ENCODE measurements around the gene TMED4. TPM values are rescaled to one million over a fixed set of nuclear protein-coding genes. Genes with fewer than 3 reads are reported as not detected.

The TMED4 gene
- total and polyA plus RNA-seq, 8 donors: 32.3 to 55.9 (median 47.0) TPM

- intact Hi-C loops (cut with DNase I): no loop called here
- Histone ChIP-seq H3K27me3 (no peaks in the 10 kb centered on the region), H3K9me3 (no peaks in the 10 kb centered on the region), H3K27ac (no peak overlapping the region), H3K36me3 (peaks cover 0 to 9% (median 0%) of the 10 kb centered on the region in 3 donors), H3K4me1 (peaks cover 0 to 33% (median 18%) of the 10 kb centered on the region in 3 donors), H3K4me3 (no peak overlapping the region)
- 73 to 76% methylated on average over 4 of the region's 4 CpGs for WGBS, 2 donors
- no peak for ATAC-seq
- FAIRE-seq: no peak
- no peak for DNase-seq
- TF ChIP-seq CTCF (IDR thresholded peaks at IDR 0.05): no peak
Observed at GRCh38 chr7:44626620-44627019, 44.6 kb upstream of the TMED4 start.

GRCh38 chr7:44625526-44626471 lies 43.8 kb upstream of the TMED4 start:
- Histone ChIP-seq H3K4me3 (no peak overlapping the region), H3K36me3 (peaks cover 0 to 9% (median 0%) of the 10 kb centered on the region in 3 donors), H3K27ac (peak overlapping the region in 1 of 4 donors; percentile 19), H3K4me1 (peaks cover 0 to 28% (median 18%) of the 10 kb centered on the region in 3 donors), H3K9me3 (no peaks in the 10 kb centered on the region), H3K27me3 (no peaks in the 10 kb centered on the region)
- 47 to 49% methylated on average over 6 of the region's 6 CpGs for WGBS, 2 donors
- ATAC-seq (peak in 3 of 4 donors; percentile 8 to 41 (median 21)), FAIRE-seq (no peak), DNase-seq (no peak)
- intact Hi-C loops (cut with DNase I): no loop called here
- no peak for TF ChIP-seq CTCF (IDR thresholded peaks at IDR 0.05)

- no peaks in the 10 kb centered on the region for H3K27me3 ChIP-seq
- peaks cover 0 to 21% (median 18%) of the 10 kb centered on the region in 3 donors for H3K4me1 ChIP-seq
- peaks cover 0 to 9% (median 0%) of the 10 kb centered on the region in 3 donors for H3K36me3 ChIP-seq
- WGBS, 2 donors: 90 to 92% methylated on average over 9 of the region's 9 CpGs
- FAIRE-seq (no peak), DNase-seq (no peak), ATAC-seq (no peak)
- intact Hi-C loops (cut with DNase I): no loop called here
- TF ChIP-seq CTCF (IDR thresholded peaks at IDR 0.05): no peak
- H3K4me3 ChIP-seq: no peak overlapping the region
- H3K9me3 ChIP-seq: no peaks in the 10 kb centered on the region
- peak overlapping the region in 1 of 4 donors; percentile 61 for H3K27ac ChIP-seq
Observed at GRCh38 chr7:44624318-44624717, 42.3 kb upstream of the TMED4 start.

- H3K27me3 ChIP-seq: no peaks in the 10 kb centered on the region
- intact Hi-C loops (cut with DNase I): no loop called here
- ATAC-seq (peak; percentile 59 to 87 (median 84)), FAIRE-seq (no peak), DNase-seq (no peak)
- H3K4me3 ChIP-seq: no peak overlapping the region
- peaks cover 0 to 9% (median 0%) of the 10 kb centered on the region in 3 donors for H3K36me3 ChIP-seq
- H3K4me1 ChIP-seq: peaks cover 0 to 33% (median 18%) of the 10 kb centered on the region in 3 donors
- 38 to 43% methylated on average over 5 of the region's 5 CpGs for WGBS, 2 donors
- no peak for TF ChIP-seq CTCF (IDR thresholded peaks at IDR 0.05)
- H3K27ac ChIP-seq: peak overlapping the region in 3 of 4 donors; percentile 38 to 66 (median 61)
- no peaks in the 10 kb centered on the region for H3K9me3 ChIP-seq
Observed at GRCh38 chr7:44622342-44623151, 40.5 kb upstream of the TMED4 start.

Data from pancreas (tissue), 10 donors.